Stomach (tissue), 4 donors: ENCODE measurements around the gene THSD7A.

Experiments
- POLR2A ChIP-seq, 4 donors: fragments of 450-650 bp; IDR thresholded peaks; one replicate each; pipeline ENCODE4 v1.6.1; 2016; ENCODE audit warnings: antibody characterized with exemption in 4 of 4, control low read depth in 2 of 4, mild to moderate bottlenecking in 1 of 4, moderate library complexity in 1 of 4
- POLR2AphosphoS5 ChIP-seq, 3 donors: sonication (generic); formaldehyde crosslinking; IDR thresholded peaks; one replicate each; pipeline ENCODE4 v1.6.1; 2016; ENCODE audit warnings: antibody characterized with exemption in 3 of 3
- TF ChIP-seq, protein P1 (sequence below), 7 experiments: fragments of 450-650 bp in 4 of 7; fragments of 200-600 bp in 3 of 7; sonication (generic) in 3 of 7; IDR thresholded peaks; one replicate each; pipeline ENCODE4 v1.5.1; 2016 to 2019; ENCODE audit warnings: antibody characterized with exemption in 7 of 7, control low read depth in 2 of 7, mild to moderate bottlenecking in 1 of 7

DNA sequence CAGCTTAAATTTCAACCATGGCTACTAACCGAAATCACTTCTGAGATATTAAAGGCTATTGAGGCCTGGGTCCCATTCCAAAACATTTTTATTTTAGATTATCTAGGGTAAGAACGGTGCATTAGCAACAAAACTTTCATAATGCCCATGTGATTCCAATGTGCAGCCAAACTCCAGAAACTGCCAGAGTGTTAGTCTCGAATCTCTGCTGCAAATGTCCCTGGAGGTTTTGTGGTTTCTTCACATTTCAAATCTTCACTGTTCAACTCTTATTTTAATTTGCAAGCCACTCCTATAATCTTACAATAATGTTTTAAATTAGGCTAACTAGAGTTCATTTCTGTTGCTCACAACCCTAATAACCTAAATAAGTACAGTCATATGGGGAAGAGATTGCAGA is 501.3 kb downstream of the THSD7A start:
- TF ChIP-seq POLR2A (IDR thresholded peaks at IDR 0.05) (no peak), POLR2AphosphoS5 (IDR thresholded peaks at IDR 0.05) (no peak)
- TF ChIP-seq, protein P1, sequence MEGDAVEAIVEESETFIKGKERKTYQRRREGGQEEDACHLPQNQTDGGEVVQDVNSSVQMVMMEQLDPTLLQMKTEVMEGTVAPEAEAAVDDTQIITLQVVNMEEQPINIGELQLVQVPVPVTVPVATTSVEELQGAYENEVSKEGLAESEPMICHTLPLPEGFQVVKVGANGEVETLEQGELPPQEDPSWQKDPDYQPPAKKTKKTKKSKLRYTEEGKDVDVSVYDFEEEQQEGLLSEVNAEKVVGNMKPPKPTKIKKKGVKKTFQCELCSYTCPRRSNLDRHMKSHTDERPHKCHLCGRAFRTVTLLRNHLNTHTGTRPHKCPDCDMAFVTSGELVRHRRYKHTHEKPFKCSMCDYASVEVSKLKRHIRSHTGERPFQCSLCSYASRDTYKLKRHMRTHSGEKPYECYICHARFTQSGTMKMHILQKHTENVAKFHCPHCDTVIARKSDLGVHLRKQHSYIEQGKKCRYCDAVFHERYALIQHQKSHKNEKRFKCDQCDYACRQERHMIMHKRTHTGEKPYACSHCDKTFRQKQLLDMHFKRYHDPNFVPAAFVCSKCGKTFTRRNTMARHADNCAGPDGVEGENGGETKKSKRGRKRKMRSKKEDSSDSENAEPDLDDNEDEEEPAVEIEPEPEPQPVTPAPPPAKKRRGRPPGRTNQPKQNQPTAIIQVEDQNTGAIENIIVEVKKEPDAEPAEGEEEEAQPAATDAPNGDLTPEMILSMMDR (IDR thresholded peaks at IDR 0.05), result no peak
